HCT116 (cell line): Measurements from ENCODE around the gene CMTM8. TPM values are rescaled to one million over a fixed set of nuclear protein-coding genes. Genes with fewer than 3 reads are reported as not detected.

Experiments
- ATAC-seq: fragments of 200-7000 bp; cut with Tn5 transposase; 2 replicates; pipeline ENCODE4 v1.9.1; 2020; ENCODE audit warnings: mild to moderate bottlenecking, moderate library complexity
- BruUV-seq: library from RNA; stranded (reverse); fragments of 400-500 nt; replicated peaks from 2 replicates; lab custom pipeline; 2021; lab: Mats Ljungman, UMichigan
- CTCF ChIA-PET: fragments of 300-600 bp; sonication (Branson Sonifier 250); formaldehyde crosslinking; loops from one replicate; lab custom pipeline; 2021; ENCODE audit warnings: antibody characterized with exemption; lab: Charles Lee
- POLR2A ChIA-PET: fragments of 300-600, 350-600 bp; sonication (Branson Sonifier 250); formaldehyde crosslinking; loops from one replicate; lab custom pipeline; 2021; ENCODE audit warnings: antibody characterized with exemption; lab: Charles Lee
- RAD21 ChIA-PET, 2 experiments: fragments of 300-600 bp; sonication (Branson Sonifier 250); formaldehyde crosslinking; loops; one replicate each; lab custom pipeline; 2023; ENCODE audit warnings: low total read pairs in 2 of 2; ENCODE audit not compliant: uncharacterized antibody in 2 of 2, unreplicated experiment in 2 of 2, low non-redundant PET in 1 of 2; lab: Charles Lee
- DNase-seq: peaks from one replicate; pipeline ENCODE4 v3.0.0-alpha.2; 2010; ENCODE audit warnings: low read depth, low spot score
- H2AFZ ChIP-seq: fragments of 200-600 bp; shearing (Covaris generic), sonication (generic); 2 replicates; pipeline ENCODE4 v1.6.1; 2017; ENCODE audit warnings: low read depth, mixed run types, mixed read lengths, antibody characterized with exemption, low read length; ENCODE audit not compliant: poor library complexity, severe bottlenecking
- H3K27ac ChIP-seq: 2 replicates; pipeline ENCODE4 v1.5.1; 2012; ENCODE audit warnings: low read depth, low read length
- H3K27me3 ChIP-seq: fragments of 200-600 bp; sonication (generic); 2 replicates; pipeline ENCODE4 v1.6.1; 2016; ENCODE audit warnings: mixed run types, low read length, mixed read lengths; ENCODE audit not compliant: insufficient read depth
- H3K36me3 ChIP-seq, 2 experiments: fragments of 200-500 bp in 1 of 2; fragments of 200-600 bp in 1 of 2; sonication (Bioruptor generic) in 1 of 2; sonication (generic) in 1 of 2; 2 replicates each; pipeline versions ENCODE4 v1.5.1 to v1.6.1; 2014 to 2016; ENCODE audit warnings: low read length in 2 of 2, inconsistent platforms in 1 of 2, mixed read lengths in 1 of 2, mixed run types in 1 of 2; ENCODE audit not compliant: insufficient read depth in 2 of 2, control insufficient read depth in 1 of 2
- H3K4me1 ChIP-seq, 2 experiments: fragments of 200-600 bp in 1 of 2; sonication (generic) in 1 of 2; 2 replicates each; pipeline versions ENCODE4 v1.5.1 to v1.6.1; 2012 to 2017; ENCODE audit warnings: low read length in 2 of 2, inconsistent platforms in 1 of 2, mild to moderate bottlenecking in 1 of 2, mixed read lengths in 1 of 2, mixed run types in 1 of 2, moderate library complexity in 1 of 2; ENCODE audit not compliant: insufficient read depth in 2 of 2, control insufficient read depth in 1 of 2
- H3K4me2 ChIP-seq: fragments of 200-600 bp; sonication (generic); 2 replicates; pipeline ENCODE4 v1.6.1; 2017; ENCODE audit warnings: mixed run types, low read length, mixed read lengths
- H3K4me3 ChIP-seq, 2 experiments: fragments of 200-600 bp in 1 of 2; sonication (generic) in 1 of 2; replicated peaks in 1 of 2; 2 replicates each; pipeline ENCODE4 v1.5.1; 2011 to 2016; ENCODE audit warnings: low read length in 2 of 2, control low read depth in 1 of 2, low read depth in 1 of 2, mild to moderate bottlenecking in 1 of 2, mixed read lengths in 1 of 2, mixed run types in 1 of 2
- H3K79me2 ChIP-seq: fragments of 200-600 bp; sonication (generic); 2 replicates; pipeline ENCODE4 v1.6.1; 2017; ENCODE audit warnings: mild to moderate bottlenecking, mixed run types, low read length, moderate library complexity, mixed read lengths; ENCODE audit not compliant: insufficient read depth
- H3K9ac ChIP-seq: fragments of 200-600 bp; sonication (generic); 2 replicates; pipeline ENCODE4 v1.6.1; 2016; ENCODE audit warnings: low read length, mixed read lengths
- H3K9me2 ChIP-seq: fragments of 200-600 bp; sonication (generic), shearing (Covaris generic); 2 replicates; pipeline ENCODE4 v1.6.1; 2017; ENCODE audit warnings: mixed run types, mild to moderate bottlenecking, moderate library complexity; ENCODE audit not compliant: insufficient read depth
- H3K9me3 ChIP-seq, 2 experiments: fragments of 200-500 bp in 1 of 2; fragments of 200-600 bp in 1 of 2; sonication (Bioruptor generic) in 1 of 2; sonication (generic) in 1 of 2; 2 replicates each; pipeline ENCODE4 v1.6.1; 2014 to 2017; ENCODE audit warnings: low read length in 2 of 2, mixed read lengths in 2 of 2, inconsistent platforms in 1 of 2, low read depth in 1 of 2, mild to moderate bottlenecking in 1 of 2, mixed run types in 1 of 2, moderate library complexity in 1 of 2; ENCODE audit not compliant: control insufficient read depth in 1 of 2, insufficient read depth in 1 of 2
- H4K20me1 ChIP-seq: fragments of 200-600 bp; sonication (generic), shearing (Covaris generic); 2 replicates; pipeline ENCODE4 v1.6.1; 2017; ENCODE audit warnings: mixed run types, mild to moderate bottlenecking, moderate library complexity; ENCODE audit not compliant: insufficient read depth
- CBX3 ChIP-seq: IDR thresholded peaks from 2 replicates; pipeline ENCODE4 v1.6.1; 2012; ENCODE audit warnings: low read depth
- CEBPB ChIP-seq: IDR thresholded peaks from 2 replicates; pipeline ENCODE4 v1.6.1; 2012; ENCODE audit warnings: low read depth
- EGR1 ChIP-seq: IDR thresholded peaks from 2 replicates; pipeline ENCODE4 v1.6.1; 2012; ENCODE audit warnings: low read depth
- ELF1 ChIP-seq: IDR thresholded peaks from 2 replicates; pipeline ENCODE4 v1.6.1; 2012; ENCODE audit warnings: low read depth, borderline replicate concordance
- EZH2 ChIP-seq: fragments of 200-600 bp; sonication (generic); IDR thresholded peaks from 2 replicates; pipeline ENCODE4 v1.6.1; 2017; ENCODE audit warnings: antibody characterized with exemption, mixed run types
- EZH2phosphoT487 ChIP-seq: fragments of 200-600 bp; IDR thresholded peaks from 2 replicates; pipeline ENCODE4 v1.6.1; 2018; ENCODE audit warnings: antibody characterized with exemption, borderline replicate concordance
- FOSL1 ChIP-seq: IDR thresholded peaks from 2 replicates; pipeline ENCODE4 v1.6.1; 2012; ENCODE audit warnings: low read depth
- JUND ChIP-seq: IDR thresholded peaks from 2 replicates; pipeline ENCODE4 v1.6.1; 2012
- MAX ChIP-seq: IDR thresholded peaks from 2 replicates; pipeline ENCODE4 v1.6.1; 2012
- POLR2A ChIP-seq: IDR thresholded peaks from 2 replicates; pipeline ENCODE4 v1.7.0; 2011; ENCODE audit warnings: borderline replicate concordance; ENCODE audit not compliant: insufficient read depth, insufficient read length; ENCODE audit errors: extremely low read depth
- POLR2AphosphoS5 ChIP-seq: IDR thresholded peaks from 2 replicates; pipeline ENCODE4 v1.6.1; 2011; ENCODE audit warnings: mild to moderate bottlenecking, low read depth, low read length, moderate library complexity
- RAD21 ChIP-seq: IDR thresholded peaks from 2 replicates; pipeline ENCODE4 v1.6.1; 2012; ENCODE audit warnings: low read depth, mild to moderate bottlenecking
- SIN3A ChIP-seq: IDR thresholded peaks from 2 replicates; pipeline ENCODE4 v1.6.1; 2012; ENCODE audit warnings: low read depth
- SP1 ChIP-seq: IDR thresholded peaks from 2 replicates; pipeline ENCODE4 v1.6.1; 2012; ENCODE audit warnings: low read depth
- SRF ChIP-seq: IDR thresholded peaks from 2 replicates; pipeline ENCODE4 v1.6.1; 2012; ENCODE audit warnings: low read depth
- TCF7L2 ChIP-seq: IDR thresholded peaks from 2 replicates; pipeline ENCODE4 v1.7.0; 2011; ENCODE audit warnings: borderline replicate concordance, inconsistent platforms; ENCODE audit not compliant: insufficient read depth, insufficient read length; ENCODE audit errors: extremely low read depth
- YY1 ChIP-seq: IDR thresholded peaks from 2 replicates; pipeline ENCODE4 v1.6.1; 2011; ENCODE audit warnings: low read length, low read depth, moderate library complexity, mild to moderate bottlenecking; ENCODE audit not compliant: insufficient replicate concordance; ENCODE audit errors: extremely low read depth
- ZNF274 ChIP-seq: fragments of 200-500 bp; sonication (Bioruptor generic); IDR thresholded peaks from 2 replicates; pipeline ENCODE4 v1.6.1; 2014; ENCODE audit warnings: mild to moderate bottlenecking, low read depth, low read length, inconsistent platforms
- intact Hi-C: fragments of 100-400 bp; cut with micrococcal nuclease; formaldehyde crosslinking; loops from 2 replicates; pipeline ENCODE4 v1.10.0; 2022
- total RNA-seq: library from RNA; stranded (reverse); gene quantifications from one replicate; pipeline ENCODE4 v1.2.1, GENCODE V29; 2021; ENCODE audit not compliant: unreplicated experiment
- TF ChIP-seq, protein P1 (sequence below): IDR thresholded peaks from 2 replicates; pipeline ENCODE4 v1.6.1; 2012; ENCODE audit warnings: low read depth
- TF ChIP-seq, protein P2 (sequence below): IDR thresholded peaks from 2 replicates; pipeline ENCODE4 v1.6.1; 2012
- TF ChIP-seq, protein P3 (sequence below): IDR thresholded peaks from 2 replicates; pipeline ENCODE4 v1.6.1; 2011; ENCODE audit warnings: mild to moderate bottlenecking, low read length, moderate library complexity; ENCODE audit not compliant: insufficient replicate concordance; ENCODE audit errors: extremely low read depth

The CMTM8 gene
- total RNA-seq, 1 experiment from 2014 or later, result 19.4 TPM

DNA sequence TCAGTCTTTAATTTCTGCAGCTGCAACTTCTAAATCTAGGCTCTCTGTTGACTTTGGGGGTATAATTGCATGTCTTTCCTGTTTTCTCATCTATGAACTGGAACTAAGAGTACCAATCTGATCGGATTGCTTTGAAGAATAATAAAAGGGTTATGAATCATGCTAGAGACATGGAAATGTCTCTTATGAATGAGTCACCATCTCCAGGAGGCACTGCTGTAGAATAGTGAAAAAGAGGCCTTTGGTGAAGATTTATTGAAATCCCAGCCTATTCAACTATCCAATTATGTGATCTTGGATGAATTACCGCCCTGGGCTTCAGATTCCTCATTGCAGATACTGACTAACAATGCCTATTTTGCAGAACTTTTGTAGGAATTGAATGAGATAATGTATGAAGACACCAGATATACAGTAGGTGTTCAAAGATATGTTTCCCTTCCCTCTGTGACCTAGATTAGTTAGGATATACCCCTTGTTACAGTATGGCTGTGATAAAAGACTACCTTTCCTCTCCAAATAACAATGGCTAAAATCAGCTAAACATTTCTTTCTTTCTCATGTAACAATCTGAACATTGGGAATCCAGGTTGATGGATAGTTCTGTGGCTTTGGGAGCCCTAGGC lies 11.5 kb upstream of the CMTM8 start:
- peak overlapping the region; percentile 68 for H3K27ac ChIP-seq
- peak overlapping the region; percentile 62 for H3K4me2 ChIP-seq
- ATAC-seq (peak; percentile 85), DNase-seq (peak; percentile 69)
- no peaks in the 10 kb centered on the region for H3K9me3 ChIP-seq
- peak overlapping the region in 1 of 2 experiments; percentile 20; a peak in 1 of 4 replicates for H3K4me3 ChIP-seq
- peak overlapping the region; percentile 47 for H2AFZ ChIP-seq
- peaks cover 36 to 58% of the 10 kb centered on the region in 2 experiments for H3K4me1 ChIP-seq
- H3K9me2 ChIP-seq, result no peaks in the 10 kb centered on the region
- no peaks in the 10 kb centered on the region for H3K36me3 ChIP-seq
- POLR2A ChIA-PET, result no interaction called here
- CTCF ChIA-PET, result interaction anchor here (1.5 kb wide), 1 partner anchor 13 kb away, joined by 4 read pairs; no protein-coding TSS in a partner anchor
- H3K27me3 ChIP-seq, result no peaks in the 10 kb centered on the region
- BruUV-seq, result no TSS peak
- H3K9ac ChIP-seq, result no peak overlapping the region
- no peaks in the 10 kb centered on the region for H4K20me1 ChIP-seq
- RAD21 ChIA-PET, result no interaction called here
- no peaks in the 10 kb centered on the region for H3K79me2 ChIP-seq
- intact Hi-C loops, result no loop called here
- TF ChIP-seq ZNF274, result no peak
- peak; percentile 89 for TF ChIP-seq CEBPB
- TF ChIP-seq EZH2, result no peak
- TF ChIP-seq TCF7L2, result peak; percentile 93
- TF ChIP-seq CBX3, result peak; percentile 95
- TF ChIP-seq SP1, result peak; percentile 96
- no peak for TF ChIP-seq EZH2phosphoT487
- TF ChIP-seq ELF1, result no peak; the same call in 1 of the 2 replicates
- peak; percentile 36; the same call in 1 of the 2 replicates for TF ChIP-seq MAX
- TF ChIP-seq, protein P1, sequence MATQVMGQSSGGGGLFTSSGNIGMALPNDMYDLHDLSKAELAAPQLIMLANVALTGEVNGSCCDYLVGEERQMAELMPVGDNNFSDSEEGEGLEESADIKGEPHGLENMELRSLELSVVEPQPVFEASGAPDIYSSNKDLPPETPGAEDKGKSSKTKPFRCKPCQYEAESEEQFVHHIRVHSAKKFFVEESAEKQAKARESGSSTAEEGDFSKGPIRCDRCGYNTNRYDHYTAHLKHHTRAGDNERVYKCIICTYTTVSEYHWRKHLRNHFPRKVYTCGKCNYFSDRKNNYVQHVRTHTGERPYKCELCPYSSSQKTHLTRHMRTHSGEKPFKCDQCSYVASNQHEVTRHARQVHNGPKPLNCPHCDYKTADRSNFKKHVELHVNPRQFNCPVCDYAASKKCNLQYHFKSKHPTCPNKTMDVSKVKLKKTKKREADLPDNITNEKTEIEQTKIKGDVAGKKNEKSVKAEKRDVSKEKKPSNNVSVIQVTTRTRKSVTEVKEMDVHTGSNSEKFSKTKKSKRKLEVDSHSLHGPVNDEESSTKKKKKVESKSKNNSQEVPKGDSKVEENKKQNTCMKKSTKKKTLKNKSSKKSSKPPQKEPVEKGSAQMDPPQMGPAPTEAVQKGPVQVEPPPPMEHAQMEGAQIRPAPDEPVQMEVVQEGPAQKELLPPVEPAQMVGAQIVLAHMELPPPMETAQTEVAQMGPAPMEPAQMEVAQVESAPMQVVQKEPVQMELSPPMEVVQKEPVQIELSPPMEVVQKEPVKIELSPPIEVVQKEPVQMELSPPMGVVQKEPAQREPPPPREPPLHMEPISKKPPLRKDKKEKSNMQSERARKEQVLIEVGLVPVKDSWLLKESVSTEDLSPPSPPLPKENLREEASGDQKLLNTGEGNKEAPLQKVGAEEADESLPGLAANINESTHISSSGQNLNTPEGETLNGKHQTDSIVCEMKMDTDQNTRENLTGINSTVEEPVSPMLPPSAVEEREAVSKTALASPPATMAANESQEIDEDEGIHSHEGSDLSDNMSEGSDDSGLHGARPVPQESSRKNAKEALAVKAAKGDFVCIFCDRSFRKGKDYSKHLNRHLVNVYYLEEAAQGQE, result no peak
- TF ChIP-seq, protein P2, sequence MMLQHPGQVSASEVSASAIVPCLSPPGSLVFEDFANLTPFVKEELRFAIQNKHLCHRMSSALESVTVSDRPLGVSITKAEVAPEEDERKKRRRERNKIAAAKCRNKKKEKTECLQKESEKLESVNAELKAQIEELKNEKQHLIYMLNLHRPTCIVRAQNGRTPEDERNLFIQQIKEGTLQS, result peak; percentile 71; the same call in 1 of the 2 replicates
- peak; percentile 55; the same call in 1 of the 2 replicates for TF ChIP-seq EGR1
- peak; percentile 37 for TF ChIP-seq RAD21
- TF ChIP-seq FOSL1, result peak; percentile 99
- 0 out of 2 replicates have a peak, but pooled peaks have one; percentile 17 for TF ChIP-seq POLR2AphosphoS5
- TF ChIP-seq SIN3A, result peak; percentile 79; the same call in 1 of the 2 replicates
- no peak for TF ChIP-seq POLR2A
- peak; percentile 99 for TF ChIP-seq JUND
- TF ChIP-seq, protein P3, sequence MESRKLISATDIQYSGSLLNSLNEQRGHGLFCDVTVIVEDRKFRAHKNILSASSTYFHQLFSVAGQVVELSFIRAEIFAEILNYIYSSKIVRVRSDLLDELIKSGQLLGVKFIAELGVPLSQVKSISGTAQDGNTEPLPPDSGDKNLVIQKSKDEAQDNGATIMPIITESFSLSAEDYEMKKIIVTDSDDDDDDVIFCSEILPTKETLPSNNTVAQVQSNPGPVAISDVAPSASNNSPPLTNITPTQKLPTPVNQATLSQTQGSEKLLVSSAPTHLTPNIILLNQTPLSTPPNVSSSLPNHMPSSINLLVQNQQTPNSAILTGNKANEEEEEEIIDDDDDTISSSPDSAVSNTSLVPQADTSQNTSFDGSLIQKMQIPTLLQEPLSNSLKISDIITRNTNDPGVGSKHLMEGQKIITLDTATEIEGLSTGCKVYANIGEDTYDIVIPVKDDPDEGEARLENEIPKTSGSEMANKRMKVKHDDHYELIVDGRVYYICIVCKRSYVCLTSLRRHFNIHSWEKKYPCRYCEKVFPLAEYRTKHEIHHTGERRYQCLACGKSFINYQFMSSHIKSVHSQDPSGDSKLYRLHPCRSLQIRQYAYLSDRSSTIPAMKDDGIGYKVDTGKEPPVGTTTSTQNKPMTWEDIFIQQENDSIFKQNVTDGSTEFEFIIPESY, result no peak
- peak; percentile 85 for TF ChIP-seq SRF
- TF ChIP-seq YY1, result peak; percentile 16
